Lung (tissue), 12 donors: ENCODE measurements around the gene FBXL22. TPM values are rescaled to one million over a fixed set of nuclear protein-coding genes. Genes with fewer than 3 reads are reported as not detected.

ENCODE experiments used
- ATAC-seq: fragments of 200-7000 bp; cut with Tn5 transposase; one replicate; pipeline ENCODE4 v1.9.1; 2020; ENCODE audit warnings: moderate number of reproducible peaks; ENCODE audit not compliant: insufficient read depth, low FRiP score
- DNase-seq, 3 donors: peaks; one replicate each; pipeline ENCODE4 v3.0.0-alpha.2; 2013 to 2017
- H3K27ac ChIP-seq, 2 donors: one replicate each; pipeline ENCODE4 v1.5.1; 2013; ENCODE audit warnings: mild to moderate bottlenecking in 2 of 2, moderate library complexity in 2 of 2, control low read depth in 1 of 2, inconsistent platforms in 1 of 2, low read depth in 1 of 2, low read length in 1 of 2
- H3K27me3 ChIP-seq, 3 donors: one replicate each; pipeline ENCODE4 v1.5.1; 2013; ENCODE audit warnings: low read length in 2 of 3; ENCODE audit not compliant: control insufficient read depth in 3 of 3, insufficient read depth in 3 of 3
- H3K36me3 ChIP-seq, 4 donors: one replicate each; pipeline ENCODE4 v1.5.1; 2013; ENCODE audit warnings: low read length in 4 of 4, mild to moderate bottlenecking in 1 of 4, moderate library complexity in 1 of 4; ENCODE audit not compliant: control insufficient read depth in 4 of 4, insufficient read depth in 4 of 4
- H3K4me1 ChIP-seq, 5 donors: one replicate each; pipeline ENCODE4 v1.5.1; 2013; ENCODE audit warnings: low read length in 5 of 5, mild to moderate bottlenecking in 2 of 5, moderate library complexity in 1 of 5; ENCODE audit not compliant: control insufficient read depth in 5 of 5, insufficient read depth in 5 of 5
- H3K4me3 ChIP-seq: one replicate; pipeline ENCODE4 v1.5.1; 2013; ENCODE audit warnings: mild to moderate bottlenecking, control low read depth, moderate library complexity
- H3K9ac ChIP-seq, 2 donors: one replicate each; pipeline ENCODE4 v1.5.1; 2013; ENCODE audit warnings: low read length in 2 of 2, control low read depth in 1 of 2; ENCODE audit not compliant: insufficient read depth in 1 of 2
- H3K9me3 ChIP-seq, 4 donors: one replicate each; pipeline ENCODE4 v1.5.1; 2013; ENCODE audit warnings: low read length in 3 of 4, mild to moderate bottlenecking in 1 of 4, moderate library complexity in 1 of 4; ENCODE audit not compliant: control insufficient read depth in 4 of 4, insufficient read depth in 3 of 4
- WGBS, 2 donors: extraction: QIAGEN DNeasy Blood & Tissue Kit; methylation state at CpG; one replicate each; pipeline ENCODE4 v1.1.7; 2013; 5-methylcytosine and 5-hydroxymethylcytosine counted together
- polyA plus RNA-seq, 2 donors: library from polyadenylated mRNA; stranded (reverse); fragments of 200-250 nt; gene quantifications; one replicate each; pipeline ENCODE4 v1.2.1, GENCODE V29; 2013
- total RNA-seq, 2 donors: library from RNA; depleted of rRNA in 1 of 2; stranded (reverse); fragments of >200 nt in 1 of 2; gene quantifications; one replicate each; pipeline ENCODE4 v1.2.1, GENCODE V29; 2014 to 2021
- TF ChIP-seq, protein P1 (sequence below): IDR thresholded peaks from 2 replicates; pipeline ENCODE4 v1.5.1; 2012; ENCODE audit warnings: mild to moderate bottlenecking; ENCODE audit errors: control extremely low read depth, extremely low read depth
- donor health status: control.
- donor health status: control.
- donor health status: Bipolar disorder and iron deficiency.
- donor health status: healthy.
- donor health status: DM: yes; HTN: yes; CAD: no.

The FBXL22 gene
- total and polyA plus RNA-seq, 4 donors, result 0.42 to 2.7 (median 1.6) TPM

DNA sequence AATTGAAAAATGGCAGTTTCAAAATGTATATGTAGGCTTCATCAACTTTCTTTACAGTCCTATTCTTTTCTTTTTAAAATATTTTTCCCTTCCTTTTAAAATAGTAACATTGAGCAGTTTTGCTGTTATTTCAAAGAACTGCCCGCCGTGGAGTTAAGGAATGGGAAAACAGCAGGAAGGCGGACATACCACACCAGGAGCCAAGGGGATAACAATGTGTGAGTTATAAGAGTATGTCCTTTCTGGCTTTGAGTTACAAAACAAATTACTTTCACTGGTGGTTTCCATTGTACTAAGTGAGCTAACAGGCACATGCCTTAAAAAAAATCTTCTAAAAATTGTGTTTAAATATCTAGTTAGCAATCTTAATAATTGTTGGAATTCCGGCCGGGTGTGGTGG, 37.4 kb upstream of the FBXL22 start:
- 94 to 98% methylated on average over 5 of the region's 5 CpGs for WGBS, 2 donors
- peaks cover 0 to 3% (median 2%) of the 10 kb centered on the region in 5 donors for H3K4me1 ChIP-seq
- TF ChIP-seq, protein P1, sequence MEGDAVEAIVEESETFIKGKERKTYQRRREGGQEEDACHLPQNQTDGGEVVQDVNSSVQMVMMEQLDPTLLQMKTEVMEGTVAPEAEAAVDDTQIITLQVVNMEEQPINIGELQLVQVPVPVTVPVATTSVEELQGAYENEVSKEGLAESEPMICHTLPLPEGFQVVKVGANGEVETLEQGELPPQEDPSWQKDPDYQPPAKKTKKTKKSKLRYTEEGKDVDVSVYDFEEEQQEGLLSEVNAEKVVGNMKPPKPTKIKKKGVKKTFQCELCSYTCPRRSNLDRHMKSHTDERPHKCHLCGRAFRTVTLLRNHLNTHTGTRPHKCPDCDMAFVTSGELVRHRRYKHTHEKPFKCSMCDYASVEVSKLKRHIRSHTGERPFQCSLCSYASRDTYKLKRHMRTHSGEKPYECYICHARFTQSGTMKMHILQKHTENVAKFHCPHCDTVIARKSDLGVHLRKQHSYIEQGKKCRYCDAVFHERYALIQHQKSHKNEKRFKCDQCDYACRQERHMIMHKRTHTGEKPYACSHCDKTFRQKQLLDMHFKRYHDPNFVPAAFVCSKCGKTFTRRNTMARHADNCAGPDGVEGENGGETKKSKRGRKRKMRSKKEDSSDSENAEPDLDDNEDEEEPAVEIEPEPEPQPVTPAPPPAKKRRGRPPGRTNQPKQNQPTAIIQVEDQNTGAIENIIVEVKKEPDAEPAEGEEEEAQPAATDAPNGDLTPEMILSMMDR, result no peak
- H3K27ac ChIP-seq, result no peak overlapping the region
- no peak overlapping the region for H3K9ac ChIP-seq
- peaks cover 16 to 29% (median 21%) of the 10 kb centered on the region in 4 donors for H3K36me3 ChIP-seq
- H3K4me3 ChIP-seq, result no peak overlapping the region
- no peak for ATAC-seq
- no peaks in the 10 kb centered on the region for H3K9me3 ChIP-seq
- DNase-seq, result no peak
- no peaks in the 10 kb centered on the region for H3K27me3 ChIP-seq

GRCh38 chr15:63560741-63561448, 36.3 kb upstream of the FBXL22 start:
- TF ChIP-seq, protein P1, result no peak
- H3K27ac ChIP-seq, result no peak overlapping the region
- H3K9me3 ChIP-seq, result no peaks in the 10 kb centered on the region
- H3K9ac ChIP-seq, result no peak overlapping the region
- H3K36me3 ChIP-seq, result peaks cover 16 to 31% (median 22%) of the 10 kb centered on the region in 4 donors
- H3K4me1 ChIP-seq, result peaks cover 0 to 2% (median 0%) of the 10 kb centered on the region in 5 donors
- ATAC-seq, result no peak
- no peak overlapping the region for H3K4me3 ChIP-seq
- no peak for DNase-seq
- H3K27me3 ChIP-seq, result no peaks in the 10 kb centered on the region
- WGBS, 2 donors, result 91 to 95% methylated on average over 6 of the region's 6 CpGs

GRCh38 chr15:63564093-63564492, 33.1 kb upstream of the FBXL22 start:
- H3K9me3 ChIP-seq, result no peaks in the 10 kb centered on the region
- H3K4me1 ChIP-seq, result no peaks in the 10 kb centered on the region
- peaks cover 12 to 23% (median 19%) of the 10 kb centered on the region in 4 donors for H3K36me3 ChIP-seq
- no peak overlapping the region for H3K27ac ChIP-seq
- TF ChIP-seq, protein P1, result no peak
- ATAC-seq (no peak), DNase-seq (no peak)
- no peaks in the 10 kb centered on the region for H3K27me3 ChIP-seq
- 31 to 33% methylated on average over 3 of the region's 3 CpGs for WGBS, 2 donors
- H3K9ac ChIP-seq, result no peak overlapping the region
- H3K4me3 ChIP-seq, result no peak overlapping the region
